PC-3 (cell line): ENCODE results near the gene PLIN5. TPM values are rescaled to one million over a fixed set of nuclear protein-coding genes. Genes with fewer than 3 reads are reported as not detected.

Source experiments
- ATAC-seq: fragments of 200-7000 bp; cut with Tn5 transposase; 2 replicates; pipeline ENCODE4 v1.9.1; 2020; ENCODE audit warnings: mild to moderate bottlenecking, moderate library complexity
- BruUV-seq: library from RNA; stranded (reverse); fragments of 400-500 nt; replicated peaks from 2 replicates; lab custom pipeline; 2021; lab: Mats Ljungman, UMichigan
- CTCF ChIA-PET: fragments of 300-600 bp; sonication (Branson Sonifier 250); formaldehyde crosslinking; loops from one replicate; lab custom pipeline; 2022; ENCODE audit warnings: antibody characterized with exemption; lab: Charles Lee
- POLR2A ChIA-PET: fragments of 300-600 bp; sonication (Branson Sonifier 250); formaldehyde crosslinking; loops from one replicate; lab custom pipeline; 2022; ENCODE audit warnings: antibody characterized with exemption; ENCODE audit not compliant: unreplicated experiment; lab: Charles Lee
- DNase-seq: peaks from one replicate; pipeline ENCODE4 v3.0.0-alpha.2; 2015
- H2AFZ ChIP-seq: fragments of 300-600 bp; sonication (generic); 2 replicates; pipeline ENCODE4 v1.6.0; 2016; ENCODE audit warnings: antibody characterized with exemption, low read length
- H3F3A ChIP-seq: fragments of 300-600 bp; sonication (generic); one replicate; pipeline ENCODE4 v1.6.0; 2017; ENCODE audit warnings: antibody characterized with exemption, low read length, control low read depth, mild to moderate bottlenecking; ENCODE audit not compliant: unreplicated experiment
- H3K27ac ChIP-seq: fragments of 300-600 bp; sonication (generic); 2 replicates; pipeline ENCODE4 v1.5.1; 2016; ENCODE audit warnings: mild to moderate bottlenecking, low read length
- H3K27me3 ChIP-seq: fragments of 300-600 bp; sonication (generic); 2 replicates; pipeline ENCODE4 v1.6.1; 2016; ENCODE audit warnings: low read length, mixed read lengths
- H3K36me3 ChIP-seq: fragments of 300-600 bp; sonication (generic); 2 replicates; pipeline ENCODE4 v1.6.1; 2016; ENCODE audit warnings: low read depth, mixed run types, low read length, mixed read lengths
- H3K4me1 ChIP-seq: fragments of 300-600 bp; sonication (generic); 2 replicates; pipeline ENCODE4 v1.5.1; 2016; ENCODE audit warnings: low read length; ENCODE audit not compliant: insufficient read depth
- H3K4me2 ChIP-seq: fragments of 300-600 bp; sonication (generic); 2 replicates; pipeline ENCODE4 v1.6.0; 2016; ENCODE audit warnings: low read length
- H3K4me3 ChIP-seq: fragments of 300-600 bp; sonication (generic); 2 replicates; pipeline ENCODE4 v1.5.1; 2016; ENCODE audit warnings: mild to moderate bottlenecking, low read length, mixed read lengths
- H3K79me2 ChIP-seq: fragments of 300-600 bp; sonication (generic); 2 replicates; pipeline ENCODE4 v1.6.1; 2017; ENCODE audit warnings: low read length, mixed read lengths
- H3K9ac ChIP-seq: fragments of 300-600 bp; sonication (generic); 2 replicates; pipeline ENCODE4 v1.6.0; 2016; ENCODE audit warnings: mild to moderate bottlenecking, low read length
- H3K9me2 ChIP-seq: fragments of 300-600 bp; sonication (generic); replicated peaks from 2 replicates; pipeline ENCODE4 v1.6.1; 2016; ENCODE audit warnings: mixed run types, low read length, mixed read lengths
- H3K9me3 ChIP-seq: fragments of 300-600 bp; sonication (generic); 2 replicates; pipeline ENCODE4 v1.6.1; 2016; ENCODE audit warnings: low read length, mixed read lengths
- H4K20me1 ChIP-seq: fragments of 300-600 bp; sonication (generic); 2 replicates; pipeline ENCODE4 v1.6.1; 2016; ENCODE audit warnings: low read length, mixed read lengths
- CTCF ChIP-seq: fragments of 300-600 bp; sonication (generic); conservative IDR thresholded peaks from 2 replicates; pipeline ENCODE4 v1.5.1; 2017; ENCODE audit warnings: antibody characterized with exemption, low read depth, mild to moderate bottlenecking, low read length
- EZH2 ChIP-seq: fragments of 300-600 bp; sonication (generic); IDR thresholded peaks from one replicate; pipeline ENCODE4 v1.6.1; 2017; ENCODE audit warnings: antibody characterized with exemption, mild to moderate bottlenecking, low read length; ENCODE audit not compliant: unreplicated experiment
- EZH2phosphoT487 ChIP-seq: fragments of 300-600 bp; sonication (generic); IDR thresholded peaks from 2 replicates; pipeline ENCODE4 v1.6.1; 2018; ENCODE audit warnings: mild to moderate bottlenecking, antibody characterized with exemption, low read length, borderline replicate concordance
- intact Hi-C: fragments of 100-400 bp; cut with micrococcal nuclease; formaldehyde crosslinking; loops from 2 replicates; pipeline ENCODE4 v1.9.0; 2023
- total RNA-seq: library from RNA; depleted of rRNA; stranded (reverse); fragments of >200 nt; gene quantifications from 2 replicates; pipeline ENCODE4 v1.2.3, GENCODE V29; 2014

Gene PLIN5
- total RNA-seq, 1 experiment from 2014 or later: 1.2 TPM

GRCh38 chr19:4553092-4553695 is 18.2 kb upstream of the PLIN5 start:
- Histone ChIP-seq H3K4me3 (no peak overlapping the region), H3K79me2 (no peaks in the 10 kb centered on the region), H3K4me1 (0 out of 2 replicates have a peak, but pooled peaks cover 5% of the 10 kb centered on the region), H4K20me1 (no peaks in the 10 kb centered on the region), H3K4me2 (no peak overlapping the region), H3K36me3 (no peaks in the 10 kb centered on the region), H2AFZ (no peak overlapping the region), H3K9me3 (no peaks in the 10 kb centered on the region), H3K9ac (no peak overlapping the region), H3F3A (no peaks in the 10 kb centered on the region), H3K9me2 (no peaks in the 10 kb centered on the region), H3K27me3 (peaks cover 3% of the 10 kb centered on the region; the same call in 1 of the 2 replicates), H3K27ac (no peak overlapping the region)
- no TSS peak for BruUV-seq
- ChIA-PET POLR2A (interaction anchor here (0.7 kb wide), 1 partner anchor 18 kb away, joined by 3 read pairs; no protein-coding TSS in a partner anchor), CTCF (no interaction called here)
- TF ChIP-seq EZH2phosphoT487 (no peak), CTCF (no peak), EZH2 (no peak)
- DNase-seq (no peak), ATAC-seq (no peak)
- intact Hi-C loops: no loop called here

GRCh38 chr19:4552525-4552819 is 17.4 kb upstream of the PLIN5 start:
- no peaks in the 10 kb centered on the region for H3F3A ChIP-seq
- no peaks in the 10 kb centered on the region for H3K79me2 ChIP-seq
- DNase-seq (no peak), ATAC-seq (no peak)
- no peak overlapping the region for H2AFZ ChIP-seq
- H3K9ac ChIP-seq: no peak overlapping the region
- no peaks in the 10 kb centered on the region for H3K9me3 ChIP-seq
- CTCF ChIA-PET: no interaction called here
- no peaks in the 10 kb centered on the region for H4K20me1 ChIP-seq
- no peak for TF ChIP-seq CTCF
- no peak for TF ChIP-seq EZH2phosphoT487
- no peak for TF ChIP-seq EZH2
- H3K36me3 ChIP-seq: no peaks in the 10 kb centered on the region
- POLR2A ChIA-PET: no interaction called here
- no peak overlapping the region for H3K27ac ChIP-seq
- no TSS peak for BruUV-seq
- H3K27me3 ChIP-seq: peaks cover 10% of the 10 kb centered on the region; the same call in 1 of the 2 replicates
- intact Hi-C loops: no loop called here
- 0 out of 2 replicates have a peak, but pooled peaks cover 5% of the 10 kb centered on the region for H3K4me1 ChIP-seq
- H3K4me2 ChIP-seq: no peak overlapping the region
- no peaks in the 10 kb centered on the region for H3K9me2 ChIP-seq
- H3K4me3 ChIP-seq: no peak overlapping the region

DNA sequence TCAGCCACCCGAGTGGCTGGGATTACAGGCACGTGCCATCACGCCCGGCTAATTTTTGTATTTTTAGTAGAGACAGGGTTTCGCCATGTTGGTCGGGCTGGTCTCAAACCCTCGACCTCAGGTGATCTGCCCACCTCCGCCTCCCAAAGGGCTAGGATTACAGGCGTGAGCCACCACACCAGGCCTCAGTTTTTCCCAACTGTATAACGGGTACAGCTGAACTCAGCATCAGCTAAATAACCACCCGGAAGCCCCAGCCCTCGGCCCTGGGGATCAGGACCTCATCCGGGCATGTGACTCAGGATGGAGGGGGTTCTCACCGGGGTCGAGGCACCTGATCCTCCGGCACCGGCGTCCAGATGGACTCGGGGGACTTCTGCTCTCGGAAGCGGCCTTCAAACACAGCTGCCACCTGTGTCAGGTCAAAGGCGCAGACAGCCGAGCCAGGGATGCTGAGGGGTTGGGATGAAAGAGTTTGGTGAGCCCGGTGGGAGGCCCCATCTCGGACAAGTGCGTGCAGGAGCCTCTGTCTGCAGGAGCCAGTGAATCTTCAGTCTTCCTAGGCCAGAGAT is 15.5 kb upstream of the PLIN5 start:
- Histone ChIP-seq H2AFZ (no peak overlapping the region), H3K9me3 (no peaks in the 10 kb centered on the region), H3K9ac (no peak overlapping the region), H3K79me2 (no peaks in the 10 kb centered on the region), H3K4me2 (no peak overlapping the region), H3K27me3 (peaks cover 10% of the 10 kb centered on the region; the same call in 1 of the 2 replicates), H3F3A (no peaks in the 10 kb centered on the region), H3K9me2 (no peaks in the 10 kb centered on the region), H3K27ac (no peak overlapping the region), H3K4me1 (no peaks in the 10 kb centered on the region), H3K36me3 (no peaks in the 10 kb centered on the region), H4K20me1 (no peaks in the 10 kb centered on the region), H3K4me3 (no peak overlapping the region)
- POLR2A ChIA-PET: no interaction called here
- CTCF ChIA-PET: no interaction called here
- intact Hi-C loops: no loop called here
- TF ChIP-seq CTCF: no peak
- no peak for TF ChIP-seq EZH2
- no peak for TF ChIP-seq EZH2phosphoT487
- no peak for ATAC-seq
- DNase-seq: no peak
- BruUV-seq: no TSS peak
